NCI-H524 treated with DMSO at 0.1 percent for 48 hours (cell line): ENCODE data around the gene CLIP4.

Source experiments
- DNase-seq: peaks from one replicate; lab custom pipeline; 2025; lab: John Stamatoyannopoulos, UW

The CLIP4 gene

GRCh38 chr2:29191817-29192216 lies 76.6 kb downstream of the CLIP4 start:
- no peak for DNase-seq

- no peak for DNase-seq
Observed at GRCh38 chr2:29192526-29192925, 77.3 kb downstream of the CLIP4 start.

GRCh38 chr2:29193111-29193510 lies 77.9 kb downstream of the CLIP4 start:
- no peak for DNase-seq

GRCh38 chr2:29193681-29194080 lies 78.5 kb downstream of the CLIP4 start:
- no peak for DNase-seq

GRCh38 chr2:29195796-29196195 lies 80.6 kb downstream of the CLIP4 start:
- DNase-seq: no peak

GRCh38 chr2:29196792-29197788 lies 81.9 kb downstream of the CLIP4 start:
- peak; percentile 36 for DNase-seq

GRCh38 chr2:29201979-29202378 lies 86.8 kb downstream of the CLIP4 start:
- no peak for DNase-seq

GRCh38 chr2:29202819-29203495 lies 87.7 kb downstream of the CLIP4 start:
- DNase-seq: no peak

GRCh38 chr2:29206941-29207340 lies 91.7 kb downstream of the CLIP4 start:
- DNase-seq: no peak

- no peak for DNase-seq
Observed at GRCh38 chr2:29207352-29208148, 92.3 kb downstream of the CLIP4 start.

- no peak for DNase-seq
Observed at GRCh38 chr2:29209551-29209950, 94.3 kb downstream of the CLIP4 start.

- peak; percentile 45 for DNase-seq
Observed at GRCh38 chr2:29212009-29212408, 96.8 kb downstream of the CLIP4 start.

GRCh38 chr2:29213888-29214291 lies 98.7 kb downstream of the CLIP4 start:
- no peak for DNase-seq

- DNase-seq: no peak
Observed at GRCh38 chr2:29215073-29215472, 99.9 kb downstream of the CLIP4 start.

- DNase-seq: no peak
Observed at GRCh38 chr2:29215739-29216608, 100.8 kb downstream of the CLIP4 start.

- DNase-seq: no peak
Observed at GRCh38 chr2:29216609-29216909, 101.3 kb downstream of the CLIP4 start.

GRCh38 chr2:29218071-29218470 lies 102.9 kb downstream of the CLIP4 start:
- no peak for DNase-seq

GRCh38 chr2:29218550-29219125 lies 103.4 kb downstream of the CLIP4 start:
- DNase-seq: no peak

- no peak for DNase-seq
Observed at GRCh38 chr2:29219374-29219773, 104.2 kb downstream of the CLIP4 start.

- DNase-seq: no peak
Observed at GRCh38 chr2:29220506-29221270, 105.5 kb downstream of the CLIP4 start.
